Measurements from ENCODE around the gene CCR9. TPM values are rescaled to one million over a fixed set of nuclear protein-coding genes. Genes with fewer than 3 reads are reported as not detected.

CCR9 gene
- total RNA-seq, 2 experiments from 2014 or later, result 0.32 TPM; not detected in 1

- Histone ChIP-seq H4K20me1 (ENCODE audit: insufficient read depth, low read length) (no peaks in the 10 kb centered on the region), H2AFZ (ENCODE audit: low read length) (no peak overlapping the region), H3K4me3 (ENCODE audit: low read depth, low read length, poor library complexity, severe bottlenecking) (no peak overlapping the region), H3K9me2 (ENCODE audit: insufficient read depth, low read length) (no peaks in the 10 kb centered on the region), H3K79me2 (ENCODE audit: insufficient read depth, low read depth, low read length) (no peaks in the 10 kb centered on the region), H3K4me1 (ENCODE audit: insufficient read depth, low read length, poor library complexity, severe bottlenecking) (no peaks in the 10 kb centered on the region), H3K4me2 (ENCODE audit: low read length) (no peak overlapping the region), H3K36me3 (ENCODE audit: insufficient read depth, low read length) (no peaks in the 10 kb centered on the region), H3K27ac (ENCODE audit: low read depth, low read length, poor library complexity, severe bottlenecking) (no peak overlapping the region), H3K9me3 (ENCODE audit: low read length) (no peaks in the 10 kb centered on the region)
- no peak for DNase-seq (ENCODE audit: low spot score)
- CTCF ChIA-PET (ENCODE audit: unreplicated experiment), result no interaction called here
- intact Hi-C loops (cut with micrococcal nuclease; ENCODE audit: unreplicated experiment), result no loop called here
- BruUV-seq (replicated peaks), result no TSS peak
- TF ChIP-seq CTCF (conservative IDR thresholded peaks at IDR 0.05; ENCODE audit: low read length) (no peak), EZH2phosphoT487 (IDR thresholded peaks at IDR 0.05; ENCODE audit: borderline replicate concordance, low read depth, low read length) (no peak)
- POLR2A ChIA-PET, result no interaction called here
These were observed 13.3 kb upstream of the CCR9 start for GRCh38 chr3:45873036-45873435.

- no TSS peak for BruUV-seq (replicated peaks)
- H3K9me2 ChIP-seq (ENCODE audit: insufficient read depth, low read length), result no peaks in the 10 kb centered on the region
- no peak for DNase-seq (ENCODE audit: low spot score)
- H3K4me1 ChIP-seq (ENCODE audit: insufficient read depth, low read length, poor library complexity, severe bottlenecking), result no peaks in the 10 kb centered on the region
- no peaks in the 10 kb centered on the region for H3K36me3 ChIP-seq (ENCODE audit: insufficient read depth, low read length)
- no peaks in the 10 kb centered on the region for H3K9me3 ChIP-seq (ENCODE audit: low read length)
- ChIA-PET CTCF (ENCODE audit: unreplicated experiment) (no interaction called here), POLR2A (no interaction called here)
- H4K20me1 ChIP-seq (ENCODE audit: insufficient read depth, low read length), result no peaks in the 10 kb centered on the region
- no peak overlapping the region for H2AFZ ChIP-seq (ENCODE audit: low read length)
- no peak overlapping the region for H3K4me3 ChIP-seq (ENCODE audit: low read depth, low read length, poor library complexity, severe bottlenecking)
- intact Hi-C loops (cut with micrococcal nuclease; ENCODE audit: unreplicated experiment), result no loop called here
- H3K79me2 ChIP-seq (ENCODE audit: insufficient read depth, low read depth, low read length), result no peaks in the 10 kb centered on the region
- no peak overlapping the region for H3K4me2 ChIP-seq (ENCODE audit: low read length)
- TF ChIP-seq CTCF (conservative IDR thresholded peaks at IDR 0.05; ENCODE audit: low read length), result no peak
- TF ChIP-seq EZH2phosphoT487 (IDR thresholded peaks at IDR 0.05; ENCODE audit: borderline replicate concordance, low read depth, low read length), result no peak
- H3K27ac ChIP-seq (ENCODE audit: low read depth, low read length, poor library complexity, severe bottlenecking), result no peak overlapping the region
These were observed 12.7 kb upstream of the CCR9 start for GRCh38 chr3:45873638-45874037.

GRCh38 chr3:45874677-45875346 is 11.5 kb upstream of the CCR9 start:
- TF ChIP-seq EZH2phosphoT487 (IDR thresholded peaks at IDR 0.05; ENCODE audit: borderline replicate concordance, low read depth, low read length), result no peak
- TF ChIP-seq CTCF (conservative IDR thresholded peaks at IDR 0.05; ENCODE audit: low read length), result no peak
- Histone ChIP-seq H3K9me2 (ENCODE audit: insufficient read depth, low read length) (no peaks in the 10 kb centered on the region), H3K36me3 (ENCODE audit: insufficient read depth, low read length) (no peaks in the 10 kb centered on the region), H4K20me1 (ENCODE audit: insufficient read depth, low read length) (no peaks in the 10 kb centered on the region), H3K4me2 (ENCODE audit: low read length) (no peak overlapping the region), H3K27ac (ENCODE audit: low read depth, low read length, poor library complexity, severe bottlenecking) (no peak overlapping the region), H3K79me2 (ENCODE audit: insufficient read depth, low read depth, low read length) (no peaks in the 10 kb centered on the region), H2AFZ (ENCODE audit: low read length) (no peak overlapping the region), H3K9me3 (ENCODE audit: low read length) (no peaks in the 10 kb centered on the region), H3K4me3 (ENCODE audit: low read depth, low read length, poor library complexity, severe bottlenecking) (no peak overlapping the region), H3K4me1 (ENCODE audit: insufficient read depth, low read length, poor library complexity, severe bottlenecking) (no peaks in the 10 kb centered on the region)
- no TSS peak for BruUV-seq (replicated peaks)
- POLR2A ChIA-PET, result interaction anchor here (0.6 kb wide), 1 partner anchor 215 kb away, joined by 7 read pairs; no protein-coding TSS in a partner anchor
- intact Hi-C loops (cut with micrococcal nuclease; ENCODE audit: unreplicated experiment), result no loop called here
- CTCF ChIA-PET (ENCODE audit: unreplicated experiment), result no interaction called here
- no peak for DNase-seq (ENCODE audit: low spot score)

Data from OCI-LY7 (cell line).